Transverse colon (tissue), 4 donors: Measurements from ENCODE around the gene ANKS1B. TPM values are rescaled to one million over a fixed set of nuclear protein-coding genes. Genes with fewer than 3 reads are reported as not detected.

Experiments used
- DNase-seq: peaks from one replicate; pipeline ENCODE4 v3.0.0-alpha.2; 2019
- H3K27ac ChIP-seq, 4 donors: fragments of 200-600 bp; sonication (generic); 2 replicates each; pipeline ENCODE4 v1.5.1; 2016 to 2018; ENCODE audit warnings: inconsistent platforms in 4 of 4
- H3K27me3 ChIP-seq: fragments of 200-600 bp; sonication (generic); 2 replicates; pipeline ENCODE4 v1.5.1; 2017; ENCODE audit warnings: inconsistent platforms
- H3K36me3 ChIP-seq, 4 donors: fragments of 200-600 bp; sonication (generic); 2 replicates each; pipeline ENCODE4 v1.5.1; 2017 to 2019; ENCODE audit warnings: inconsistent platforms in 4 of 4
- H3K4me1 ChIP-seq, 4 donors: fragments of 200-600 bp; sonication (generic); 2 replicates each; pipeline ENCODE4 v1.5.1; 2017 to 2020; ENCODE audit warnings: inconsistent platforms in 4 of 4
- H3K4me3 ChIP-seq, 4 donors: fragments of 200-600 bp; sonication (generic); 1 replicate in 1 of 4; 2 replicates in 3 of 4; pipeline versions ENCODE4 v1.5.1 to v1.6.1; 2017 to 2019; ENCODE audit warnings: inconsistent platforms in 4 of 4
- H3K9me3 ChIP-seq, 2 donors: fragments of 200-600 bp; sonication (generic); 2 replicates each; pipeline ENCODE4 v1.5.1; 2017 to 2019; ENCODE audit warnings: inconsistent platforms in 2 of 2
- EP300 ChIP-seq: sonication (generic); formaldehyde crosslinking; IDR thresholded peaks from one replicate; pipeline ENCODE4 v1.6.1; 2017; ENCODE audit warnings: antibody characterized with exemption, low read depth
- POLR2A ChIP-seq: fragments of 450-650 bp; IDR thresholded peaks from one replicate; pipeline ENCODE4 v1.6.1; 2016; ENCODE audit warnings: antibody characterized with exemption, mild to moderate bottlenecking, moderate library complexity
- POLR2AphosphoS5 ChIP-seq, 3 donors: sonication (generic); formaldehyde crosslinking; IDR thresholded peaks; one replicate each; pipeline ENCODE4 v1.6.1; 2016; ENCODE audit warnings: antibody characterized with exemption in 3 of 3
- WGBS, 2 donors: methylation state at CpG; one replicate each; pipeline ENCODE4 v1.1.5; 2018; ENCODE audit warnings: low coverage in 1 of 2; 5-methylcytosine and 5-hydroxymethylcytosine counted together
- in situ Hi-C, 4 donors: fragments of 200-750 bp; cut with MboI; loops; one replicate each; pipeline versions ENCODE4 v1.15.0 to v1.15.1; 2017; ENCODE audit warnings: low sequenced_read_pairs in 3 of 4, low pct_ligation_motif_present in 1 of 4, low pct_unique_long_range_greater_than_20kb in 1 of 4
- intact Hi-C: fragments of 100-400 bp; cut with DNase I; formaldehyde crosslinking; loops from one replicate; pipeline ENCODE4 v1.15.1; 2023; ENCODE audit warnings: low total_unique reads
- total RNA-seq, 4 donors: library from RNA; depleted of rRNA; stranded (reverse); fragments of >200 nt; gene quantifications; one replicate each; pipeline ENCODE4 v1.1.0, GENCODE V29; 2016
- TF ChIP-seq, protein P1 (sequence below), 5 experiments: fragments of 200-600 bp in 3 of 5; fragments of 450-650 bp in 2 of 5; sonication (generic) in 3 of 5; IDR thresholded peaks; 1 replicate in 2 of 5; 2 replicates in 3 of 5; pipeline ENCODE4 v1.5.1; 2016 to 2017; ENCODE audit warnings: antibody characterized with exemption in 5 of 5, inconsistent platforms in 3 of 5, mild to moderate bottlenecking in 2 of 5, moderate library complexity in 1 of 5

The ANKS1B gene
- total RNA-seq, 4 donors from 2014 or later: 1.4 to 6.4 (median 3.5) TPM; not detected in 1

DNA sequence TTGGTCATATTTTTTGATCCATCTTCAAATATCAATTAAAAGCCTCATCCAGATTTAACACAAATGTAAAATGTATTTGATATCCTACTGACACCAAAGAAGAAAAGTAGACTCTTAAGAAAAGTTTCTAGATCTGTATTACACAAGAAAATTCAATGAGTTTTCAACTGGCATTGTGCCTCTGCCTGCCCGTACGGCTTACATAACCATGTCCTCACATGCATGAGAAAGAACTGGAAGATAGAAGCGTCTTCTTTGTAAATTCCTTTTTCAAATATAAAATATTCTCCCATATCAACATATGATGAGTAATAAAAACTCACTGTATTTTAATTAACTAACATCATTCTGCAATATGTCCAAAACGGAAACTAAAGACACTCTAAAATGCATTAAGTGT, 7.2 kb downstream of the ANKS1B start:
- Histone ChIP-seq H3K4me3 (no peak overlapping the region), H3K4me1 (no peaks in the 10 kb centered on the region), H3K36me3 (no peaks in the 10 kb centered on the region), H3K9me3 (no peaks in the 10 kb centered on the region), H3K27me3 (peaks cover 5% of the 10 kb centered on the region), H3K27ac (no peak overlapping the region)
- DNase-seq: no peak
- intact Hi-C loops (loop anchor here (10.0 kb wide), 1 partner anchor 63 kb away; no protein-coding TSS in a partner anchor), in situ Hi-C loops (loop anchor here in 1 of 4 donors (25.0 kb wide), 1 partner anchor 90 kb away; no protein-coding TSS in a partner anchor)
- 82 to 86% methylated on average over 4 of the region's 4 CpGs for WGBS, 2 donors
- TF ChIP-seq, protein P1, sequence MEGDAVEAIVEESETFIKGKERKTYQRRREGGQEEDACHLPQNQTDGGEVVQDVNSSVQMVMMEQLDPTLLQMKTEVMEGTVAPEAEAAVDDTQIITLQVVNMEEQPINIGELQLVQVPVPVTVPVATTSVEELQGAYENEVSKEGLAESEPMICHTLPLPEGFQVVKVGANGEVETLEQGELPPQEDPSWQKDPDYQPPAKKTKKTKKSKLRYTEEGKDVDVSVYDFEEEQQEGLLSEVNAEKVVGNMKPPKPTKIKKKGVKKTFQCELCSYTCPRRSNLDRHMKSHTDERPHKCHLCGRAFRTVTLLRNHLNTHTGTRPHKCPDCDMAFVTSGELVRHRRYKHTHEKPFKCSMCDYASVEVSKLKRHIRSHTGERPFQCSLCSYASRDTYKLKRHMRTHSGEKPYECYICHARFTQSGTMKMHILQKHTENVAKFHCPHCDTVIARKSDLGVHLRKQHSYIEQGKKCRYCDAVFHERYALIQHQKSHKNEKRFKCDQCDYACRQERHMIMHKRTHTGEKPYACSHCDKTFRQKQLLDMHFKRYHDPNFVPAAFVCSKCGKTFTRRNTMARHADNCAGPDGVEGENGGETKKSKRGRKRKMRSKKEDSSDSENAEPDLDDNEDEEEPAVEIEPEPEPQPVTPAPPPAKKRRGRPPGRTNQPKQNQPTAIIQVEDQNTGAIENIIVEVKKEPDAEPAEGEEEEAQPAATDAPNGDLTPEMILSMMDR (IDR thresholded peaks at IDR 0.05): no peak
- TF ChIP-seq POLR2AphosphoS5 (IDR thresholded peaks at IDR 0.05) (no peak), EP300 (no peak), POLR2A (no peak)

DNA sequence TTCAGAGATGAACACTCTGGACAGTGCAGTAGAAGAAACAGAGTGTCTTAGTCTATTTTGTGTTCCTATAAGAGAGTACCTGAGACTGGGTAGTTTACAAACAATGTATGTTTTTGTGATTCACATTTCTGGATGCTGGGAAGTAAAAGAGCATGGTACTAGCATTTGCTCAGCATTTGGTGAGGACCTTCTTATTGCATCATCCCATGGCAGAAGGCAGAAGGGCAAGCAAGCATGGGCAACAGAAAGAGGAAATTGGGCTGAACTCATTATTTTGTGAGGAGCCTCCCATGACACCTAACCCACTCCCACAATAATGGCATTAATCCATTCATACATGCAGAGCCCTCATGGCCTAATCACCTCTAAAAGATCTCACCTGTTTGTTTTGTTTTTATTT, 8.0 kb downstream of the ANKS1B start:
- TF ChIP-seq POLR2A: no peak
- TF ChIP-seq EP300: no peak
- TF ChIP-seq, protein P1 (IDR thresholded peaks at IDR 0.05): no peak
- TF ChIP-seq POLR2AphosphoS5 (IDR thresholded peaks at IDR 0.05): no peak
- Histone ChIP-seq H3K27ac (no peak overlapping the region), H3K4me1 (no peaks in the 10 kb centered on the region), H3K4me3 (no peak overlapping the region), H3K36me3 (no peaks in the 10 kb centered on the region), H3K9me3 (no peaks in the 10 kb centered on the region), H3K27me3 (peaks cover 5% of the 10 kb centered on the region)
- no peak for DNase-seq
- in situ Hi-C loops: loop anchor here in 1 of 4 donors (25.0 kb wide), 1 partner anchor 89 kb away; no protein-coding TSS in a partner anchor
- intact Hi-C loops: loop anchor here (10.0 kb wide), 1 partner anchor 62 kb away; no protein-coding TSS in a partner anchor

DNA sequence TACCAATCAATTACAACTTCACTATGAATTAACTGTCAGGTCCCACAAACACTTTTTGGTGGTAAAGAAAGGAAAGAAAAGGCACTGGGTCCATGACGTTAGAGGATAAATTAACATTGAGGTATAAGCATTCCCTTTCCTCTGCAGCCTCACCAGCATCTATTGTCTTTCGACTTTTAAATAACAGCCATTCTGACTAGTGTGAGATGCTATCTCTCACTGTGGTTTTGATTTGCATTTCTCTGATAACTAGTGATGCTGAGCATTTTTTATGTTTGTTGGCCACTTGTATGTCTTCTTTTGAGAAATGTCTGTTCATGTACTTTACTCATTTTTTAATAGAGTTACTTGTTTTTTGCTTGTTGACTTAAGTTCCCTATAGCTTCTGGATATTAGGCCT, 9.4 kb downstream of the ANKS1B start:
- in situ Hi-C loops: loop anchor here in 1 of 4 donors (25.0 kb wide), 1 partner anchor 88 kb away; no protein-coding TSS in a partner anchor
- no peaks in the 10 kb centered on the region for H3K9me3 ChIP-seq
- H3K36me3 ChIP-seq: no peaks in the 10 kb centered on the region
- intact Hi-C loops: loop anchor here (10.0 kb wide), 1 partner anchor 61 kb away; no protein-coding TSS in a partner anchor
- no peak for DNase-seq
- no peak overlapping the region for H3K4me3 ChIP-seq
- 66 to 77% methylated on average over 2 of the region's 2 CpGs for WGBS, 2 donors
- H3K4me1 ChIP-seq: no peaks in the 10 kb centered on the region
- no peak overlapping the region for H3K27ac ChIP-seq
- H3K27me3 ChIP-seq: peaks cover 5% of the 10 kb centered on the region
- TF ChIP-seq POLR2AphosphoS5 (IDR thresholded peaks at IDR 0.05) (no peak), POLR2A (no peak), EP300 (no peak)
- TF ChIP-seq, protein P1 (IDR thresholded peaks at IDR 0.05): no peak

DNA sequence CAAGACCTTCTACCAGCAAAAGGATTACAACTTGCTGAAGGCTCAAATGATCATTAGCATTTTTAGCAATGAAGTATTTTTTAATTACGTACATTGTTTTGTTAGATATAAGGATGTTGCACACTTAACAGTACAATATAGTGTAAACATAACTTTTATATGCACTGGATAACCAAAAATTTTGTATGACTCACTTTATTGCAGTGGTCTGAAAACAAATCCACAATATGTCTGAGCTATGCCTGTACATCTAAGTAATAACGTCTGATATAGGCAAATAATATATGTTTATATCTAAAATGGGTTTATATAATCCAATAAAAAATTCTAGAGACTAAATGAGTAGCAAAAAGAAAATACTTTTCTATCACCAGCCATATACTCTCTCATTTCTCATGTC, 10.6 kb downstream of the ANKS1B start:
- H3K27ac ChIP-seq: no peak overlapping the region
- intact Hi-C loops (loop anchor here (10.0 kb wide), 1 partner anchor 59 kb away; no protein-coding TSS in a partner anchor), in situ Hi-C loops (no loop called here)
- no peak for TF ChIP-seq EP300
- no peak for TF ChIP-seq POLR2A
- no peak for TF ChIP-seq POLR2AphosphoS5 (IDR thresholded peaks at IDR 0.05)
- TF ChIP-seq, protein P1 (IDR thresholded peaks at IDR 0.05): no peak
- 75 to 76% methylated on average over 2 of the region's 2 CpGs for WGBS, 2 donors
- H3K4me1 ChIP-seq: no peaks in the 10 kb centered on the region
- no peaks in the 10 kb centered on the region for H3K9me3 ChIP-seq
- no peaks in the 10 kb centered on the region for H3K36me3 ChIP-seq
- DNase-seq: no peak
- H3K4me3 ChIP-seq: no peak overlapping the region
- H3K27me3 ChIP-seq: peaks cover under 1% of the 10 kb centered on the region
